Right hindlimb (tissue), 1 donor: ENCODE measurements around the gene INTS3.
A peak's percentile ranks its signal among the peaks of the same experiment; 100 is the strongest.
"Not testable (repeated sequence)": the region's sequence is repeated elsewhere in the genome, so short reads cannot be mapped to it uniquely, and the experiment has no call there.

ENCODE experiments used
- DNase-seq: peaks from one replicate; pipeline ENCODE4 v3.0.0-alpha.2; 2018

The INTS3 gene

GRCh38 chr1:153778824-153779519 is 51.1 kb downstream of the INTS3 start:
- no peak for DNase-seq

GRCh38 chr1:153779781-153780541 is 52.1 kb downstream of the INTS3 start:
- DNase-seq: no peak

GRCh38 chr1:153780551-153780950 is 52.7 kb downstream of the INTS3 start:
- DNase-seq: no peak

- DNase-seq: not testable (repeated sequence)
Measured at GRCh38 chr1:153782648-153783047, 54.8 kb downstream of the INTS3 start.

- DNase-seq: peak; percentile 95
Measured at GRCh38 chr1:153783233-153784190, 55.7 kb downstream of the INTS3 start.

- no peak for DNase-seq
Measured at GRCh38 chr1:153786038-153786790, 58.4 kb downstream of the INTS3 start.

- DNase-seq: no peak
Measured at GRCh38 chr1:153789478-153790034, 61.7 kb downstream of the INTS3 start.

- DNase-seq: peak; percentile 93
Measured at GRCh38 chr1:153790313-153790965, 62.6 kb downstream of the INTS3 start.

- peak; percentile 22 for DNase-seq
Measured at GRCh38 chr1:153790966-153791647, 63.3 kb downstream of the INTS3 start.

GRCh38 chr1:153791648-153792253 is 63.9 kb downstream of the INTS3 start:
- no peak for DNase-seq

GRCh38 chr1:153792631-153793041 is 64.8 kb downstream of the INTS3 start:
- DNase-seq: no peak

GRCh38 chr1:153793261-153793972 is 65.6 kb downstream of the INTS3 start:
- no peak for DNase-seq

GRCh38 chr1:153793973-153794615 is 66.2 kb downstream of the INTS3 start:
- DNase-seq: no peak

GRCh38 chr1:153794624-153795329 is 66.9 kb downstream of the INTS3 start:
- peak; percentile 40 for DNase-seq

GRCh38 chr1:153795330-153795837 is 67.5 kb downstream of the INTS3 start:
- no peak for DNase-seq

GRCh38 chr1:153795934-153796785 is 68.3 kb downstream of the INTS3 start:
- DNase-seq: no peak
